HL-60 (cell line): ENCODE measurements around the gene MLLT1.

Source experiments
- DNase-seq, 2 experiments: peaks; one replicate each; pipeline ENCODE4 v3.0.0-alpha.2; 2010 to 2020; ENCODE audit warnings: low read depth in 1 of 2, low spot score in 1 of 2
- H3K27ac ChIP-seq: fragments of 250-450 bp; sonication (Bioruptor Pico); replicated peaks from 2 replicates; pipeline ENCODE4 v1.5.1; 2020; ENCODE audit warnings: mild to moderate bottlenecking, moderate library complexity
- H3K27me3 ChIP-seq: fragments of 250-450 bp; sonication (Bioruptor Pico); 2 replicates; pipeline ENCODE4 v1.5.1; 2021; ENCODE audit warnings: mild to moderate bottlenecking, moderate library complexity; ENCODE audit not compliant: insufficient read depth, poor library complexity, severe bottlenecking
- H3K4me3 ChIP-seq: replicated peaks from 2 replicates; pipeline ENCODE4 v1.5.1; 2011; ENCODE audit warnings: mild to moderate bottlenecking, control low read depth, low read length; ENCODE audit not compliant: insufficient read depth
- GABPA ChIP-seq: IDR thresholded peaks from 2 replicates; pipeline ENCODE4 v1.6.1; 2012; ENCODE audit warnings: low read depth
- POLR2AphosphoS5 ChIP-seq: IDR thresholded peaks from 2 replicates; pipeline ENCODE4 v1.6.1; 2012; ENCODE audit warnings: low read depth
- REST ChIP-seq: IDR thresholded peaks from 2 replicates; pipeline ENCODE4 v1.6.1; 2012; ENCODE audit warnings: low read depth; ENCODE audit not compliant: insufficient replicate concordance
- SPI1 ChIP-seq: IDR thresholded peaks from 2 replicates; pipeline ENCODE4 v1.6.1; 2012; ENCODE audit warnings: low read depth, mild to moderate bottlenecking, borderline replicate concordance
- TF ChIP-seq, protein P1 (sequence below): IDR thresholded peaks from one replicate; pipeline ENCODE4 v1.5.1; 2011; ENCODE audit warnings: low read length, control low read depth, inconsistent platforms; ENCODE audit not compliant: insufficient read depth

MLLT1 gene

DNA sequence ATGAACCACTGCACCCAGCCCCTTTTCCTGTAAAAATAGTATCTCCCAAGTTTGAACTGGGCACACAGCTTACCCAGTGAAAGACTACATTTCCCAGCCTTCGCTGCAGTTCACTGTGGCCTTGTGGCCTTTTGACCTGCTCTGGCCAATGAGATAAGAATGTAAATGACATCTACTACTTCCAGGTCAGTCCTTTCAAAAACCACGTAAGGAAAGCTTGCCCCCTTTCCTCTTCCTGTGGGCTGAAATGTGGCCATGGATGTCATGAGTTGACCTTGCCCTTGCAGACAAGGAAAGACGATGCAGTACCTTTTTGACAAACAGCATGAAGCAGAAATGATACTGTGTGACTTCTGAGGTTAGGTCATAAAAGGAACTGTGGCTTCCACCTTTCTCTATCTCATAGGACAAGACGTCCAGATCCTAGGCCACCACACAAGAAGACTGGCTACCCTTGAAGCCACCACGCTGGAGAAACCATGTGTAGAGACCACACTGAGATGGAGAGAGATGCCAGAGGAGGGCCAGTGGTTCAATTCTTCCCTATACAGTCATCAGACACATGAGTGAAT is 33.7 kb upstream of the MLLT1 start:
- Histone ChIP-seq H3K27ac (no peak overlapping the region), H3K4me3 (no peak overlapping the region), H3K27me3 (no peaks in the 10 kb centered on the region)
- TF ChIP-seq GABPA: no peak
- TF ChIP-seq POLR2AphosphoS5: no peak
- TF ChIP-seq REST: no peak
- no peak for TF ChIP-seq SPI1
- TF ChIP-seq, protein P1, sequence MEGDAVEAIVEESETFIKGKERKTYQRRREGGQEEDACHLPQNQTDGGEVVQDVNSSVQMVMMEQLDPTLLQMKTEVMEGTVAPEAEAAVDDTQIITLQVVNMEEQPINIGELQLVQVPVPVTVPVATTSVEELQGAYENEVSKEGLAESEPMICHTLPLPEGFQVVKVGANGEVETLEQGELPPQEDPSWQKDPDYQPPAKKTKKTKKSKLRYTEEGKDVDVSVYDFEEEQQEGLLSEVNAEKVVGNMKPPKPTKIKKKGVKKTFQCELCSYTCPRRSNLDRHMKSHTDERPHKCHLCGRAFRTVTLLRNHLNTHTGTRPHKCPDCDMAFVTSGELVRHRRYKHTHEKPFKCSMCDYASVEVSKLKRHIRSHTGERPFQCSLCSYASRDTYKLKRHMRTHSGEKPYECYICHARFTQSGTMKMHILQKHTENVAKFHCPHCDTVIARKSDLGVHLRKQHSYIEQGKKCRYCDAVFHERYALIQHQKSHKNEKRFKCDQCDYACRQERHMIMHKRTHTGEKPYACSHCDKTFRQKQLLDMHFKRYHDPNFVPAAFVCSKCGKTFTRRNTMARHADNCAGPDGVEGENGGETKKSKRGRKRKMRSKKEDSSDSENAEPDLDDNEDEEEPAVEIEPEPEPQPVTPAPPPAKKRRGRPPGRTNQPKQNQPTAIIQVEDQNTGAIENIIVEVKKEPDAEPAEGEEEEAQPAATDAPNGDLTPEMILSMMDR: no peak
- DNase-seq: no peak

GRCh38 chr19:6312018-6312417 is 32.2 kb upstream of the MLLT1 start:
- DNase-seq: no peak
- no peak overlapping the region for H3K27ac ChIP-seq
- no peak overlapping the region for H3K4me3 ChIP-seq
- TF ChIP-seq SPI1: no peak
- TF ChIP-seq REST: no peak
- TF ChIP-seq, protein P1: no peak
- TF ChIP-seq GABPA: no peak
- no peak for TF ChIP-seq POLR2AphosphoS5
- no peaks in the 10 kb centered on the region for H3K27me3 ChIP-seq

- TF ChIP-seq POLR2AphosphoS5 (no peak), REST (no peak), GABPA (no peak), SPI1 (no peak)
- TF ChIP-seq, protein P1: no peak
- no peaks in the 10 kb centered on the region for H3K27me3 ChIP-seq
- H3K27ac ChIP-seq: no peak overlapping the region
- no peak overlapping the region for H3K4me3 ChIP-seq
- DNase-seq: no peak
These were observed 18.6 kb upstream of the MLLT1 start for GRCh38 chr19:6298413-6298812.
